HG03565 (cell line): Measurements from ENCODE around the gene PPIP5K1.
"Not testable (repeated sequence)": the region's sequence is repeated elsewhere in the genome, so short reads cannot be mapped to it uniquely, and the experiment has no call there.

Source experiments
- ATAC-seq: cut with Tn5 transposase; IDR thresholded peaks from one replicate; pipeline ENCODE4 v1.9.1; 2021; ENCODE audit warnings: mild to moderate bottlenecking, moderate library complexity; ENCODE audit not compliant: unreplicated experiment

Gene PPIP5K1

DNA sequence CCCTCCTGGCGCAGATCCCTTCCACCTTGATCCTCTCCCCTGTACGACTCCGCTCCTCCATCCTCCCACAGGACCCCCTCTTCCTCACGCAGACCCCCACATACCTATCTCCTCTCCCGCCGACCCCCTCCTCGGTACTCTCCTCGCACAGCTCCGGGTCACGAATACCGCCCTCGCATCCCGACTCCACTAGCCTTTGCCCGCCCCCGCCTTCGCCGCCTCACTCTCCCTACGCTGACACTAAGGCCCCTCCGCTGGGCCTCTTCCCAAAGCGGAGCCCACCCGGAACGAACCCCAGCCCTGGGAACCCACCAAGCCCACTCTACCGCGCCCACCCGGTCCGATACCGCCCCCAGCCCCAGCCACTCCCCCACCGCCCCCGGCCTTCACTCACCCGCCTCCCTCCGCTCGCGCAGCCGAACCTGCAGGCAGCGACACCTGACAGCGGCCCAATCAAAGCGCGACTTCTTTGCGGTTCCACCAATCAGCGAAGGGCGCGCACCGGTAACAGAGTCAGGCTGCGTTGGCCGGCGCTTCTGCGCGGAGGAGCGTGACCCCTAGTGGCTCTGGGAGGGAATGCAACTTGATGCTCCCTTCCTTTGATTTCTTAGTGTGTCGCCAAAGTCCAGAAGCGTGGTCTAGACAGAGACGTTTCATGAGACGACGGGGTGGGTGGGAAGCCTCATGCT, at the start of gene PPIP5K1:
PPIP5K1 (minus strand) TSS at position 431 of the 689 bp plus-strand sequence. CDS start 5,704 bp downstream, outside the sequence.
- ATAC-seq = peak; percentile 93

- ATAC-seq = peak; percentile 61
Observed at GRCh38 chr15:43638464-43639204, 48.6 kb upstream of the PPIP5K1 start.

DNA sequence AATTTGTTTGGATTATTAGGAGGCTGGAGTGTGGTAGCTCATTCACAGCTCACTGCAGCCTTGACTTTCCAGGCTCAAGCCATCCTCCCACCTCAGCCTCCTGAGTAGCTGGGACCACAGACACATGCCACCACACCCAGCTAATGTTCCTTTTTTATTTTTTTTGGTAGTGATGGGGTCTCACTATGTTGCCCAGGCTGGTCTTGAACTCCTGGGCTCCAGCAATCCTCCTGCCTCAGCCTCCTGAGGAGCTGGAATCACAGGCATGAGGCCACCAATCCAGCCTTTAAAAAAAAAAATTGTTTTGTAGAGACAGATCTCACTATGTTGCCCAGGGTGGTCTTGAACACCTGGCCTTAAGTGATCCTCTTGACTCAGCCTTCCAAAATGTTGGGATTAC, 36.9 kb upstream of the PPIP5K1 start:
- not testable (repeated sequence) for ATAC-seq

DNA sequence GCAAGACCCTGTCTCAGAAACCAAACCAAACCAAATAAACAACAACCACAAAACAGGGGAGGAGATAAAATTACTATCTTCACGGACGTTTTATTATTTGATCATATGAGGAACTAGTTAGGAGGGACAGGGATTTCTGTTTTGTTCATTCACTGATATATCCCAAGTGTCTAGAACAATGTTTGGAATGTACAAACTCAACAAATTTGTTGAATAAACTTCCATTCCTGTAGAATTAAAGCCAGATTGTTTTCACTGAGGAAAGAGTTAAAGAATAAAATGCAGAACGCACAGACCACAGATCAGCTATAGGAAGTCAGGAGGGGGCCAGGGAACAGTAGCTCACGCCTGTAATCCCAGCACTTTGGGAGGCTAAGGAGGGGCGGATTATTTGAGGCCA, 35.1 kb upstream of the PPIP5K1 start:
- no peak for ATAC-seq

DNA sequence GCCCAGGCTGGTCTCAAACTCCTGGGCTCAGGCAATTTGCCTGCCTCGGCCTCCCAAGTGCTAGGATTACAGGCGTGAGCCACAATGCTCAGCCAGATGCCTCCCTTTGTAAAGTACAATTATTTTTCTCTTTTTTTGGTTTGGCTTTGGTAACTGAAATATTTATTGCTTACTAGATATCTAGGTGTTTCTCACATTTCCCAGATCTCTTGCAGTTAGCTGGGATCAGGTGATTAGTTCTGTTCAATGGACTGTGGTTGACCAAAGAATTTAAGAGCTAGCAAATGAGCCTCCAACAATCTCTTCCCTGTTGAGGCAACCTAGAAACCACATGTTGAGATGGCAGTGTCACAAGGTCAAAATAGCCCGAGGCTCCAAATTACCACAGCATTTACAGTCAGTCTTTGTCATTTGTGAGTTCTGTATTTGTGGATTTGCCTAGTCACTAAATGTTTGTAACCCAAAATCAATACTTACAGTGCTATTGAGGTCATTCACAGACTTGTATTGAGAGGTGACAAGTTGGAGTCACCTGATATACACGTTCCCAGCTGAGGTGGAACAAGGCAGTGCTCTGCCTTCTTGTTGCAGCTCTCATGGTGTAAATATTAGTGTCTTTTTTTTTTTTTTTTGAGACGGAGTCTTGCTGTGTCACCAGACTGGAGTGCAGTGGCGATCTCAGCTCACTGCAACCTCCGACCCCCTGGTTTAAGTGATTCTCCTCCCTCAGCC, 32.2 kb upstream of the PPIP5K1 start:
- ATAC-seq = not testable (repeated sequence)

GRCh38 chr15:43618700-43619099, 28.7 kb upstream of the PPIP5K1 start, which contains the start of gene STRC:
Gene STRC (minus strand): TSS chr15:43618800. CDS start chr15:43618722, 78 bp downstream.
- ATAC-seq = not testable (repeated sequence)

GRCh38 chr15:43617750-43618149, 27.7 kb upstream of the PPIP5K1 start:
- ATAC-seq = not testable (repeated sequence)

DNA sequence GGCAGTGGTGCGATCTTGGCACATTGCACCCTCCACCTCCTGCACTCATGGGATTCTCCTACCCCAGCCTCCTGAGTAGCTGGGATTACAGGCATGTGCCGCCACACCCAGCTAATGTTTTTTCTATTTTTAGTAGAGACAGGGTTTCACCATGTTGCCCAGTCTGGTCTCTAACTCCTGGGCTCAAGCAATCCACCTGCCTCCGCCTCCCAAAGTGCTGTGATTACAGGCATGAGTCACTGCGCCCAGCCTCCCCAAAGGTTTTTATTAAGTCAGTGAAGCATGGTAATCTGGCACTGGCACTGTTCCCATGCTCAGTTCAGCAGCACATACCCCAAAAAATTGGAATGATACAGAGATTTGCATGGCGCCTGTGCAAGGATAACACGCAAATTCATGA, 12.2 kb upstream of the PPIP5K1 start:
- ATAC-seq = not testable (repeated sequence)

DNA sequence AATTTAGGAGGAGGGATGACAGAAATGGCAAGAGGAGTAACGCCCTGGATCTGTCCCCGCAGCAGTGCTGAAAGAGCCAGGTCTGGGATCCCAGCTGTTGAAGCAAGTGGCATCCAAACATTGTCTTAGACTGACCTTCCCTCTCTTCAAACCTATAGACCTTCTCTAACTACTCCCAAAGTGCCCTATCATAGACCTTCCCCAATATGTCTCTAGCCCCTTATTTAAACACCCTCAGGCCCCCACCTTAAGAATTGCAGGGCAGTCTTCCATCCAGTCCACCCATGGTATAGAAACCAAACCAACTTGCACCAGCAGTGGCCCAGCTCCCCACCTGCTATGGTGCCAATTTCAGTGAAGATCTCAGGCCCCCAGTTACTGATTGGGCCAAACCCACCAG, 10.2 kb upstream of the PPIP5K1 start:
- not testable (repeated sequence) for ATAC-seq

DNA sequence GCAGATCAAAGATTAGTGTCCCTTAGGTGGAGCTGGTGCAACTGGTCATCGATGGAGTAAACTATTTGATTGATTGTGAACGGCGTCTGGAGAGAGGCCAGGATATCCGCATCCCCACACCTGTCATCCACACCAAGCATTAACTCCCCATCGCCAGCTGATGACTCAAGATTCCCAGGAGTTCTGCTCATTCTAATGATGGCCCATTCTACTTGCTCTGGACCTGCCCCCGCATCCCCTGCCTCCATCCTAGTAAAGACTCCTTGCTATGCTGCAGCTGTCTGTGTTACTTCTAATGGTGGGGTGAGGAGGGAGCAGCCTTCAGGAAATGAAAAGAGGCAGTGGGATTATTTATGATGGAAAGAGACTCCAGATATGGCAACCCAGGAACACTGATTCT, 9.1 kb upstream of the PPIP5K1 start:
- not testable (repeated sequence) for ATAC-seq

DNA sequence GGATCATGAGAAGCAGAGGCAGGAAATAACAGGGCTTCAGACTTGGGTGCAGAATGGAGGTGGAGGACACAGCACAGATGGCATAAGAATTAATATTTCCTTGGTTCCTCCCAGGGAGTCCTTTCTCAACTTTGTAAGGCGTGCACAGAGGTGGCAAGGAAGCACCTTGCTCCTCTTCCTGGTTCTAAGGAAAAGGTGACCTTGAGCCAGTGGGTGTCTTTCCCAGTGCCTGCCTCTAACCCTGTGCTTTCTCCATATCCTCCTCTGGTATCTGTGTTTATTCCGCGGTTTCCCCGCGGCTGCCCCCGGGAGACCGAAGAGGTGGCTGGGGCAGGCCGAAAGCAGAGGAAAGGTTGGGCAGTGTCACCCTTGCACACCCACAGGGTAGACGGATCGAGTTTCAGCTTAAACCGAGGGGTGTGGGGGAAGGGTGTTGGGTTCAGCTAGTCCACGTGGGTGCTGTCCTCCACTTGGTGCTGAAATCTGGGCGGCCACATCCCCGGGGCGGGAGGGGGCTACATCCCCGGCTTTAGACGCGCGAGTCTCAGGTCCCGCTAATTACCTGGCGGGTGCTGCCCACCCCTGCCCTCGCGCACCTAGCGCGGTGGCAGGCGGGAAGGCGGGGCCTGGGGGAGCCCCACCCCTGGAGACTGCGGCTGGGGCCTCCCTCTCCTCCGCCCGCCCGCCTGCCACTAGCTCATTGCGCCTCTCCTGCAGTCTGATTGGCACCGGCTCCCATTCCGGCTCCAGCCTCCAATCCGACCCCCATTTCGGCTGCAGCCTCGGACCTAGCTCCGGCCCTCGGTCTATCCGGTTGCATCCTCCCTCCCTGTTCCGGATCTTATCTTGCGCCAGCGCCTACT, 3.6 kb upstream of the PPIP5K1 start, which contains the start of gene CKMT1B:
CKMT1B (plus strand) TSS at position 700 of the 863 bp plus-strand sequence. CDS start 192 bp downstream, outside the sequence.
- ATAC-seq = not testable (repeated sequence)

- ATAC-seq = not testable (repeated sequence)
Observed at GRCh38 chr15:43592841-43593240, 2.8 kb upstream of the PPIP5K1 start.

- not testable (repeated sequence) for ATAC-seq
Observed at GRCh38 chr15:43574607-43575006, 15.4 kb downstream of the PPIP5K1 start.

- ATAC-seq = not testable (repeated sequence)
Observed at GRCh38 chr15:43566615-43567014, 23.4 kb downstream of the PPIP5K1 start.

GRCh38 chr15:43563793-43564192, 26.2 kb downstream of the PPIP5K1 start:
- ATAC-seq = not testable (repeated sequence)

- ATAC-seq = not testable (repeated sequence)
Observed at GRCh38 chr15:43562753-43563152, 27.3 kb downstream of the PPIP5K1 start.

GRCh38 chr15:43552986-43553385, 37.0 kb downstream of the PPIP5K1 start:
- no peak for ATAC-seq

GRCh38 chr15:43552256-43552655, 37.8 kb downstream of the PPIP5K1 start:
- ATAC-seq = no peak

DNA sequence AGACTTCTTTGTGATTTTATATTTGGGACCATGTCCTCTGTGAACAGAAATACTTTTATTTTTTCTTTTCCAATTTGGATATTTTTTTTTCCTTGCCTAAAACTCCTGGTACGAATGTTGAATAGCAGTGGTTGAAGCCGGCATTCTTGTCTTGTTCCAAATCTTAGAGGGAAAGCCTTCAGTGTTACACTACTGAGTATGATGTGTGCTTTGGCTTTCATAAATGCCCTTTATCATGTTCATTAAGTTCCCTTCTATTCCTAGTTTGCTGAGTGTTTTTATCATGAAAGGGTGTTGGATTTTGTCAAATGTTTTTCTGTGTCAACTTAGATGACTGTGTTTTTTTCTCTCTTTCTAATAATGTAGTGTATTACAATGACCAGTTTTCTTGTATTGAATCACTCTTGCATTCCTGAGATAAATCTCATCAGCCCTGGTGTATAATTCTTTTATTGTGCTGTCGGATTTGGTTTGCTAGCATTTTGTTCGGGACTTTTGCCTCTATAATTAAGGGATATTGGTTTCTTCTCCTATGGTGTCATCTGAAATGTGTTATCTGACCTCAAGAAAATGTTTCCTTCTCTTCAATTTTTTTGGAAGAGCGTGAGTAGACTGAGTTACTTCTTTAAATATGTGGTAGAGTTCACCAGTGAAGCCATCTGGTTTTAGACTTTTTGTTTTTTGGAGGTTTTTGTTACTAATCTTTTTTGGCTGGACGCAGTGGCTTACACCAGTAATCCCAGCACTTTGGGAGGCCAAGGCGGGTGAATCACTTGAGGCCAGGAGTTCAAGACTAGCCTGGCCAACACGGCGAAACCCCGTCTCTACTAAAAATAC, 39.3 kb downstream of the PPIP5K1 start:
- ATAC-seq = no peak
